ENCODE measurements around the gene ATP5MK.
"Not testable (repeated sequence)": the region's sequence is repeated elsewhere in the genome, so short reads cannot be mapped to it uniquely, and the experiment has no call there.

Gene ATP5MK

GRCh38 chr10:103419101-103419500, 22.8 kb upstream of the ATP5MK start:
- TF ChIP-seq PATZ1 (CRISPR knock-in tag; IDR thresholded peaks at IDR 0.05; ENCODE audit: borderline replicate concordance): no peak
- TF ChIP-seq ARNTL (CRISPR knock-in tag; IDR thresholded peaks at IDR 0.05; ENCODE audit: borderline replicate concordance, low read depth): no peak
- no peak for TF ChIP-seq TOX (CRISPR knock-in tag; IDR thresholded peaks at IDR 0.05; ENCODE audit: borderline replicate concordance)
- no peak for TF ChIP-seq ESRRG (CRISPR knock-in tag; IDR thresholded peaks at IDR 0.05)
- TF ChIP-seq CSDC2 (CRISPR knock-in tag; IDR thresholded peaks at IDR 0.05): no peak
- TF ChIP-seq ZNF565 (CRISPR knock-in tag; conservative IDR thresholded peaks at IDR 0.05; ENCODE audit: low read depth): no peak
- no peak for TF ChIP-seq BACH2 (CRISPR knock-in tag; IDR thresholded peaks at IDR 0.05; ENCODE audit: borderline replicate concordance)
- TF ChIP-seq SNAI2 (CRISPR knock-in tag; IDR thresholded peaks at IDR 0.05): no peak
- TF ChIP-seq ZFP3 (CRISPR knock-in tag; IDR thresholded peaks at IDR 0.05): no peak
- TF ChIP-seq PPARA (CRISPR knock-in tag; IDR thresholded peaks at IDR 0.05; ENCODE audit: borderline replicate concordance): no peak
- no peak for TF ChIP-seq RARB (CRISPR knock-in tag; IDR thresholded peaks at IDR 0.05)
- TF ChIP-seq ISL1 (CRISPR knock-in tag; IDR thresholded peaks at IDR 0.05): no peak
- TF ChIP-seq CREB5 (CRISPR knock-in tag; IDR thresholded peaks at IDR 0.05; ENCODE audit: low read depth): no peak
- no peak for ATAC-seq

- no peak for ATAC-seq
- TF ChIP-seq TOX (CRISPR knock-in tag; IDR thresholded peaks at IDR 0.05; ENCODE audit: borderline replicate concordance) (no peak), POU6F1 (CRISPR knock-in tag; IDR thresholded peaks at IDR 0.05; ENCODE audit: borderline replicate concordance, low read depth) (no peak), PATZ1 (CRISPR knock-in tag; IDR thresholded peaks at IDR 0.05; ENCODE audit: borderline replicate concordance) (no peak), ARNTL (CRISPR knock-in tag; IDR thresholded peaks at IDR 0.05; ENCODE audit: borderline replicate concordance, low read depth) (no peak), ZNF8 (CRISPR knock-in tag; IDR thresholded peaks at IDR 0.05) (no peak), ZC3H10 (CRISPR knock-in tag; IDR thresholded peaks at IDR 0.05) (no peak), ZFP3 (CRISPR knock-in tag; IDR thresholded peaks at IDR 0.05) (no peak), TCF4 (CRISPR knock-in tag; IDR thresholded peaks at IDR 0.05; ENCODE audit: borderline replicate concordance) (no peak), CREB5 (CRISPR knock-in tag; IDR thresholded peaks at IDR 0.05; ENCODE audit: low read depth) (no peak)
Observed at GRCh38 chr10:103417601-103418000, 21.3 kb upstream of the ATP5MK start.

- ATAC-seq: not testable (repeated sequence)
Observed at GRCh38 chr10:103417148-103417469, 20.8 kb upstream of the ATP5MK start.

GRCh38 chr10:103416436-103417147, 20.3 kb upstream of the ATP5MK start:
- no peak for TF ChIP-seq TCF4 (CRISPR knock-in tag; IDR thresholded peaks at IDR 0.05; ENCODE audit: borderline replicate concordance)
- peak; percentile 79 for ATAC-seq

- no peak for TF ChIP-seq ISL1 (CRISPR knock-in tag; IDR thresholded peaks at IDR 0.05)
- no peak for ATAC-seq
Observed at GRCh38 chr10:103415581-103415980, 19.3 kb upstream of the ATP5MK start.

Data from SK-N-SH treated with all-trans-retinoic acid at 6 μM for 48 hours (cell line).